ENCODE results near the gene RHPN2.

GRCh38 chr19:33090179-33090578 lies 25.5 kb upstream of the RHPN2 start:
- TF ChIP-seq CTCF (IDR thresholded peaks at IDR 0.05) (no peak), POLR2A (IDR thresholded peaks at IDR 0.05) (no peak)

All from Peyer's patch (tissue), 4 donors.